Osteoblast (primary cell): ENCODE data around the gene RALBP1. TPM values are rescaled to one million over a fixed set of nuclear protein-coding genes. Genes with fewer than 3 reads are reported as not detected.

Experiments used
- DNase-seq: peaks from one replicate; pipeline ENCODE4 v3.0.0; 2011; ENCODE audit warnings: low spot score, mixed read lengths; ENCODE audit not compliant: insufficient read length; ENCODE audit errors: missing footprints
- H2AFZ ChIP-seq: 2 replicates; pipeline ENCODE4 v1.6.0; 2011; ENCODE audit warnings: mild to moderate bottlenecking, low read length
- H3K27ac ChIP-seq: 2 replicates; pipeline ENCODE4 v1.5.1; 2011; ENCODE audit warnings: mild to moderate bottlenecking, low read depth, low read length, moderate library complexity
- H3K27me3 ChIP-seq: 2 replicates; pipeline ENCODE4 v1.6.0; 2012; ENCODE audit warnings: mild to moderate bottlenecking, control low read depth, inconsistent platforms, low read length, moderate library complexity; ENCODE audit not compliant: insufficient read depth
- H3K36me3 ChIP-seq: 2 replicates; pipeline ENCODE4 v1.5.1; 2011; ENCODE audit warnings: mild to moderate bottlenecking, low read length, control low read depth, moderate library complexity; ENCODE audit not compliant: insufficient read depth
- H3K4me1 ChIP-seq: 2 replicates; pipeline ENCODE4 v1.5.1; 2011; ENCODE audit warnings: mild to moderate bottlenecking, low read length, control low read depth, moderate library complexity; ENCODE audit not compliant: insufficient read depth
- H3K4me2 ChIP-seq: 2 replicates; pipeline ENCODE4 v1.6.0; 2011; ENCODE audit warnings: mild to moderate bottlenecking, low read length; ENCODE audit not compliant: insufficient read depth
- H3K4me3 ChIP-seq: fragments of 200-600 bp; sonication (generic); 3 replicates; pipeline ENCODE4 v1.5.1; 2012; ENCODE audit warnings: mild to moderate bottlenecking, low read length, inconsistent platforms; ENCODE audit not compliant: insufficient read depth
- H3K79me2 ChIP-seq: 2 replicates; pipeline ENCODE4 v1.6.0; 2012; ENCODE audit warnings: mild to moderate bottlenecking, low read length, control low read depth, inconsistent platforms; ENCODE audit not compliant: insufficient read depth
- H3K9me3 ChIP-seq: 2 replicates; pipeline ENCODE4 v1.5.1; 2011; ENCODE audit warnings: low read depth, low read length, control low read depth
- H4K20me1 ChIP-seq: 2 replicates; pipeline ENCODE4 v1.6.0; 2012; ENCODE audit warnings: mild to moderate bottlenecking, low read length, control low read depth; ENCODE audit not compliant: insufficient read depth
- CTCF ChIP-seq: IDR thresholded peaks from 2 replicates; pipeline ENCODE4 v1.5.1; 2011; ENCODE audit warnings: mild to moderate bottlenecking, low read depth, low read length, moderate library complexity; ENCODE audit errors: extremely low read depth
- total RNA-seq: library from RNA; depleted of rRNA; stranded (reverse); fragments of >200 nt; gene quantifications from 2 replicates; pipeline ENCODE4 v1.2.3, GENCODE V29; 2012

RALBP1 gene
- total RNA-seq, 1 donor, result 90.8 TPM

GRCh38 chr18:9507565-9508088, 32.3 kb downstream of the RALBP1 start:
- Histone ChIP-seq H3K9me3 (no peaks in the 10 kb centered on the region), H3K27me3 (no peaks in the 10 kb centered on the region), H3K4me3 (no peak overlapping the region), H2AFZ (no peak overlapping the region), H3K27ac (no peak overlapping the region), H3K4me2 (no peak overlapping the region), H4K20me1 (peaks cover 5% of the 10 kb centered on the region), H3K36me3 (no peaks in the 10 kb centered on the region), H3K4me1 (peaks cover 9% of the 10 kb centered on the region), H3K79me2 (peaks cover 66% of the 10 kb centered on the region)
- no peak for TF ChIP-seq CTCF
- DNase-seq, result no peak

GRCh38 chr18:9508446-9509025, 33.2 kb downstream of the RALBP1 start:
- Histone ChIP-seq H3K27ac (no peak overlapping the region), H3K79me2 (peaks cover 65% of the 10 kb centered on the region), H4K20me1 (peaks cover 5% of the 10 kb centered on the region), H3K36me3 (no peaks in the 10 kb centered on the region), H3K4me3 (no peak overlapping the region), H3K4me2 (no peak overlapping the region), H3K27me3 (no peaks in the 10 kb centered on the region), H2AFZ (no peak overlapping the region), H3K9me3 (no peaks in the 10 kb centered on the region), H3K4me1 (peaks cover 11% of the 10 kb centered on the region)
- no peak for DNase-seq
- no peak for TF ChIP-seq CTCF

DNA sequence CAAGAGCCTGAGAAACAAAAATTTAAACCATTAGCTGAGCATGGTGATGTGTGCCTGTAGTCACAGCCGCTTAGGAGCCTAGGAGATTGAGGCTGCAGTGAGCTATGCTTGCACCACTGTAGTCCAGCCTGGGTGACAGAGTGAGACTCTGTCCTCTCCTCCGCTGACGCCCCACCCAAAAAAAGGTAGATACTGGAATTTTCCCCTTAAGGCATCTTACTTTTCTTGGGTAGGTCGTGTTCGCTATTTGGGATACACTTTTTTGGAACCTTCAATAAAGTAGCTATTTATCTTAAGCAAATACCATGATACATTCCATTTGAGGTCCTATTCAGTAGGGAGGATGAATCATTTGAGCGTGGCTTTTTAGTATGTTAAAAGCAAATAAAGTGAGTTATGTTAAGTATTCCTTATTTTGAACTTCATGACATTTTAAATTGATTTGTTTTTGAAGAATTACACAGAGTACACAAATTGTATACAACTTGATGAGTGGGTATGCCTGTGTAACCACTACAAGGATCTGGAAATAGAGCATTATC, 38.7 kb downstream of the RALBP1 start:
- H4K20me1 ChIP-seq, result no peaks in the 10 kb centered on the region
- H3K4me2 ChIP-seq, result peak overlapping the region; percentile 58
- H2AFZ ChIP-seq, result no peak overlapping the region
- no peaks in the 10 kb centered on the region for H3K27me3 ChIP-seq
- H3K27ac ChIP-seq, result peak overlapping the region; percentile 46
- peak; percentile 43 for DNase-seq
- peaks cover 14% of the 10 kb centered on the region for H3K4me1 ChIP-seq
- peaks cover 40% of the 10 kb centered on the region for H3K79me2 ChIP-seq
- no peak for TF ChIP-seq CTCF
- no peaks in the 10 kb centered on the region for H3K9me3 ChIP-seq
- no peak overlapping the region for H3K4me3 ChIP-seq
- H3K36me3 ChIP-seq, result no peaks in the 10 kb centered on the region

DNA sequence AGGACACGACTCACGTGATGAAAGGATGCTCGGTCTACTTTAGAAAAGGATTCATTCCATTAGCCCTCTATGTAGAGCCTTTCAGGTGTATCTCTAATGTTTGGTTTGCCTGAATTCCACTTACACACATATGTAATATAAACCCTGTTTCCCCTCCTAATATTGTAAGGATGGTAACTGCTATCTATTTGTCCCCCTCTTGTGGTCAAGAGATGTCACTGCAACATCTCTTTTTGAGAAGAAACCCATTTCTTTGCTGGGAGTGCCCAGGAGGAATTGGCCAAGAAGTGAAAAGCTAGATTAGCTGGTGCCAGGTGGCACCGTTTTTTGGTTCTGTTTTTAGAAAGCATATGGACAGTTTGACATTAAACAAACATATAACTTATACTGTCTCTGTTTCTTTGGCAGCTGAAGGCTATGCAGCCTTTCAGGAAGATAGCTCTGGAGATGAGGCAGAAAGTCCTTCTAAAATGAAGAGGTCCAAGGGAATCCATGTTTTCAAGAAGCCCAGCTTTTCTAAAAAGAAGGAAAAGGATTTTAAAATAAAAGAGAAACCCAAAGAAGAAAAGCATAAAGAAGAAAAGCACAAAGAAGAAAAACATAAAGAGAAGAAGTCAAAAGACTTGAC, 41.2 kb downstream of the RALBP1 start:
- H3K27me3 ChIP-seq, result no peaks in the 10 kb centered on the region
- no peaks in the 10 kb centered on the region for H3K36me3 ChIP-seq
- no peak for DNase-seq
- peaks cover 14% of the 10 kb centered on the region for H3K4me1 ChIP-seq
- no peaks in the 10 kb centered on the region for H4K20me1 ChIP-seq
- H3K9me3 ChIP-seq, result no peaks in the 10 kb centered on the region
- H2AFZ ChIP-seq, result no peak overlapping the region
- H3K79me2 ChIP-seq, result peaks cover 30% of the 10 kb centered on the region
- no peak overlapping the region for H3K4me3 ChIP-seq
- no peak overlapping the region for H3K4me2 ChIP-seq
- peak; percentile 88 for TF ChIP-seq CTCF
- no peak overlapping the region for H3K27ac ChIP-seq
